ENCODE data around the gene HBZ.

GRCh38 chr16:105521-105920, 46.9 kb upstream of the HBZ start:
- no peak for TF ChIP-seq POLR2A (IDR thresholded peaks at IDR 0.05)
- TF ChIP-seq, protein P1, sequence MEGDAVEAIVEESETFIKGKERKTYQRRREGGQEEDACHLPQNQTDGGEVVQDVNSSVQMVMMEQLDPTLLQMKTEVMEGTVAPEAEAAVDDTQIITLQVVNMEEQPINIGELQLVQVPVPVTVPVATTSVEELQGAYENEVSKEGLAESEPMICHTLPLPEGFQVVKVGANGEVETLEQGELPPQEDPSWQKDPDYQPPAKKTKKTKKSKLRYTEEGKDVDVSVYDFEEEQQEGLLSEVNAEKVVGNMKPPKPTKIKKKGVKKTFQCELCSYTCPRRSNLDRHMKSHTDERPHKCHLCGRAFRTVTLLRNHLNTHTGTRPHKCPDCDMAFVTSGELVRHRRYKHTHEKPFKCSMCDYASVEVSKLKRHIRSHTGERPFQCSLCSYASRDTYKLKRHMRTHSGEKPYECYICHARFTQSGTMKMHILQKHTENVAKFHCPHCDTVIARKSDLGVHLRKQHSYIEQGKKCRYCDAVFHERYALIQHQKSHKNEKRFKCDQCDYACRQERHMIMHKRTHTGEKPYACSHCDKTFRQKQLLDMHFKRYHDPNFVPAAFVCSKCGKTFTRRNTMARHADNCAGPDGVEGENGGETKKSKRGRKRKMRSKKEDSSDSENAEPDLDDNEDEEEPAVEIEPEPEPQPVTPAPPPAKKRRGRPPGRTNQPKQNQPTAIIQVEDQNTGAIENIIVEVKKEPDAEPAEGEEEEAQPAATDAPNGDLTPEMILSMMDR (IDR thresholded peaks at IDR 0.05) = no peak

All from Peyer's patch (tissue), 4 donors.